Activated T-helper 9 cell treated with anti-CD3 and anti-CD28 coated beads, Interleukin-2, amount 50 U/mL, for 16 hours (primary cell): ENCODE measurements around the gene PTGER3.

Experiments used
- DNase-seq: peaks from one replicate; pipeline ENCODE4 v3.0.0-alpha.2; 2020; ENCODE audit warnings: low read depth

Gene PTGER3

DNA sequence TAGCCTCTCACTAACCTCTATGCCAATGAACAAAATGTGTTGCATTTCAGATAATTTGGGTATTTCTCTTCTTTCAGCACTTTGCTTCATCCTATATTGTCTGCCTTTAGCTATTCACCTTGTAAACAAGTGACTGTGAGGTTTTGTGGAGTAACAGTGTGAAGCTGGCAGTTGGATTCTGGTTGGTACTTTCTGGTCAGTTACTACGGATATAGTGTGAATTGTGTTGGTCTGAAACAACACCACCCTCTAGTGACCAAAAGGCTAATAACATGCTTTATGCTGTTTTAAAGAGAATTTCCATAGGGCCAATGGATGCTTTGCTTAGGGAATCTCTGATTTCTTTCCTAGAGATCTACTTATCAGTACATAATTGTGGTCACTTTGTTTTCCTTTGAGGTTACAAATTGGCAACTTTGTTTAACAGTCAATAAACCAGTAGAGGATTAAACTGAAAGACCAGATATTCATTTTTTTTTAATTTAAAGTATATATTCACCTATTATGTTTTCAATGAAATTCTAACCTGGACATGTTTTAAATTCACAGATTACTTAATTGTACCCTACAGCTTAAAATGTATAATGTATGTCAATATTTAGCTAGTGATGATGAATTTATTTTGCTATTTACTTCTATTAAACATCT is 2.5 kb upstream of the PTGER3 start:
- no peak for DNase-seq

DNA sequence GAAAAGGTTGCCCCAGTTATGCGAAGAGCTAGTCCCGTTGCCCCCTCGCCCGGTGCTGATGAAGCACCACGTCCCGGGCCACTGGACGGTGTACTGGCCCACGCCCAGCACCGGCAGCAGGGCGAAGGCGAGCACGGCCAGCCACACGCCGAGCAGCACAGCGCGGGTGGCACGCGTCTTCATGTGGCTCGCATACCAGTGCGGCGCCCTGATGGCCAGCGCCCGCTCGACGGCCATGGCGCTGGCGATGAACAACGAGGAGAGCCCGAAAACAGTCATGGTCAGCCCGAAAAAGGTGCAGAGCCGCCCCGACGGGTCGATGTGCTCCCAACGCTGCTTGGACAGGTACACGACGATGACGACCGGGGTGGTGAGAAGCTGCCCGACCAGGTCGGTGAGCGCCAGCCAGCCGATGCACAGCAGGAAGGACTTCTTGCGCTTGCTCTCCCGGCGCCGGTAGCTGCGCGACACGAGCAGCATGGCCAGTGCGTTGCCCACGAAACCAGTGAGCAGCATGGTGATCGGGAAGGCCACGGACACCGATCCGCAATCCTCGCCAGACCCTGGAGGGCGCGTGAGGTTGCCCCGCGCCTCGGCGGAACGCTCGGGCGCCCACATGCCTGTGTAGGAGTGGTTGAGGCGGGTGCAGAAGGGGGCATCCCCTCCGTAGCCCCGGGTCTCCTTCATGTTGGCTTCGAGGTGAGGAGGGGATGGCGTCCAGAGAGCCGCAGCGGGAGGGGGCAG is 553 bp downstream of the PTGER3 start:
- DNase-seq = peak; percentile 8

DNA sequence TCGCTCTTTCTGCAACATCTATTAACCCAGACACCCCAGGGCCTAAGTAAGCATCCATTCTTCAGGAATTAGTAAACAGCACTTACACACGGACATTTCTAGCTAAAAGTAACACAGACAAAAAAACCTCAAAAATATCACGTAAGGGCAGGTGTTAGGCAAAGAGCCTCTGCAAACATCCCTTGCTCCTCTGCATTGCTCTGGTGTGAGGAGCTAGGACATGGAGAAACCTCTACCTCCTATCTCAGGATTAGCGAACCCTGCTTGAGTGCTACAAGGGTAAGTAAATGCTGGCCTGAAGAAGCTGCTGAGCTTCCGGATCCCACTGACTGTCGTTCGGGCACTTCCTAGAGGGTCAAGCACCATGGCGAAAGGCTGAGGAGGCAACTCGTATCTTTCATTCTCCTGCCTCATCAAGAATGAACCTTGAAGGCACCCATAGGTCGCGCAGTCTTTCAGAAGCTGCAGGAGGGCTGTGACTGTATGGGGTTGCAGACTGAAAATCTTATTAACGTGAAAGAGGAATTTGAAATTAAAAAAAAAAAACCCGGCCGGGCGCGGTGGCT is 2.1 kb downstream of the PTGER3 start:
- no peak for DNase-seq

DNA sequence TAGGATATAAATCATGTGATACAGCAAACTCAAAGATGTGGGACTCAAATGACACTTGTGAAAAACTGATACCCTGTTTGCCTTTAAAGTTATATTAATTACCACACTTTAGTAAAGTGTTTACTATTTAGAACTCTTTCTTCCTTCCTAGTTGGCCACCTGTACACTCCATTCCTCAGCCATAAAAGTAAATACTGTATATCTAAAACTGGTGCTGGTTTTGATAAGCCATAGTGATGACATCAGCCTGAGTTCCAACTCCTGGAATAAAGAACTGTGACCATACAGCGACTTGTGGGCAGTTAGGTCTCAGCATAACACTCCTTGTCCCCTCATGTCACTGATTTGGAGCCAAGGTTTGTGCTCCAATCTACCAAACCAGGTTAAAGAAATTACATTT is 2.8 kb downstream of the PTGER3 start:
- DNase-seq = no peak

DNA sequence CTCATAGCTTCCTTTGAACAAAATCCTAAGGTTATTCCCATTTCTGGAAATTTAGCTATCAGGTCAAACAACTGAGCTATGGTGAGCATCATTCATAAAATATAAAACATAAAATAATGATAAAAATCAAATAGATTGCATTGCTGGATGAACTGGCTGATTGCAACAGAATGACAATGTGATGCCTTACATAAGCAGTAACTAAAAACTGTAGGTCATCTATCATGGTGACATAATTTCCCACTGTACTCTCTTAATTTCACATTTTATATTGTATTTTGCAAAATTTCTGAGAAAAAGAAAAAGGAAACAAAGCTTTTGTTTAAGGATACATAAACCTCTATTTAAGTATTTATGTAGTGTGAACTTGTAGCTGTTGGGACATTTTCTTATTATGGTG is 4.6 kb downstream of the PTGER3 start:
- DNase-seq = no peak

DNA sequence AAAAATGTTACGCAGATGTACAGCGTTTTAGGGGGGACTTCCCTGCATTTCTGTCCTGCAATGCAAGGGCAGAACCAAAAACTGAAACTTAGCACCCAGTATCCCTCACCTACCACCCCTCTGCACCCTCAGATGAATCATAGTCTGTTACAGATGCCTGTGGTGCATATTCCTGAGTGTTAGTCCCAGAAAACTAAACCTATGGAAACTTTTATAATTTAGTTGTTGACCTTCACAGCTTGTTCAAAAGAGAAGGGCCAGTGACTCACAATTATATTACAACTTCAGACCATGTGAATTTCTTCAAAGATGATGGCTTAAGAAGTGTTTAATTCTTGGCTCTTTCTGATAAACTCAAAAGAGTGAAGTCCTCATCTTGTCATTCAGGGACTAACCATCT is 5.8 kb downstream of the PTGER3 start:
- DNase-seq = no peak

DNA sequence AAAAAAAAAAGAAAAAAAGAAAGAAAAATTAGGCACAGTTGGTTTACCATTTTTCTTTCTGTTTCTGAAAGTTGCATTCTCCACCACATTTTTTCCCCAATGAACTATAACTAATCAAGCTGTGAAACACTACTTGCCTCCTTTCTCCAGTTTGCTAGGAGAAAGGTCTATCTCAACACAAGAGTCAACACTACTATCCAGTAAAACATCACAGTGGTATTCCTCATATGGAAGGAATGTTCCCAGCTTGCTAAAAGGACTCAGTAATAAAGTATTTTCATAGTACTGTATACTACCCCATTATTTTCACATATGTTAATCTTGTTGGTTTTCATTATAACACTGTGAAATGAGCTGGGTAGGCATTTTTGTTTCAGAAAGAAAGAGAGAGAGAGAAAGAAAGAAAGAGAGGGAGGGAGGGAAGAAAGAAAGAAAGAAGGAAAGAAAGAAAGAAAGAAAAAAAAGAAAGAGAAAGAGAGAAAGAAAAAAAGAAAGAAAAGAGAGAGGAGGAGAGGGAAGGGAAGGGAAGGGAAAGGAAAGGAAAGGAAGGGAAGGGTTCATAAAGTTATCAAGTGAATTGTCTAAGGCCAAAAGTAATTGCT is 7.9 kb downstream of the PTGER3 start:
- DNase-seq = no peak

DNA sequence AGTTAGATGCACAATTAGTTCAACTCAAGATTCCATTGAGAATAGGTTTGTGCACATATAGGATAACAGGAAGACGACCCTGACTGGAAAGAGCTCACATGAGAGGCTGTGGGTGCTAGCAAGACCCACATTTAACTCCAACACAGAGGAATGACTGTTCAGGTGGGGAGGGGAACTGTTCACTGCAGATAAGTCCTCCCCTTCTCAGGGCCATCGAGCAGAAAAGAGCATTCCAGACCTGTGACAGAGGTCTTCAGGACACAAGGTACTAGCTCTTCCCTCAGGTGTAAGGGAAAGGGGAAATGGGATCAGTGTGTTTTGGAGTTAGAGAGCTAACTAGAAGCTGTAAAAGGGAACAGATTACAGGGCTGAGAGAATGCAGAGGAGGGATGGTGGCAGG is 8.7 kb downstream of the PTGER3 start:
- no peak for DNase-seq

DNA sequence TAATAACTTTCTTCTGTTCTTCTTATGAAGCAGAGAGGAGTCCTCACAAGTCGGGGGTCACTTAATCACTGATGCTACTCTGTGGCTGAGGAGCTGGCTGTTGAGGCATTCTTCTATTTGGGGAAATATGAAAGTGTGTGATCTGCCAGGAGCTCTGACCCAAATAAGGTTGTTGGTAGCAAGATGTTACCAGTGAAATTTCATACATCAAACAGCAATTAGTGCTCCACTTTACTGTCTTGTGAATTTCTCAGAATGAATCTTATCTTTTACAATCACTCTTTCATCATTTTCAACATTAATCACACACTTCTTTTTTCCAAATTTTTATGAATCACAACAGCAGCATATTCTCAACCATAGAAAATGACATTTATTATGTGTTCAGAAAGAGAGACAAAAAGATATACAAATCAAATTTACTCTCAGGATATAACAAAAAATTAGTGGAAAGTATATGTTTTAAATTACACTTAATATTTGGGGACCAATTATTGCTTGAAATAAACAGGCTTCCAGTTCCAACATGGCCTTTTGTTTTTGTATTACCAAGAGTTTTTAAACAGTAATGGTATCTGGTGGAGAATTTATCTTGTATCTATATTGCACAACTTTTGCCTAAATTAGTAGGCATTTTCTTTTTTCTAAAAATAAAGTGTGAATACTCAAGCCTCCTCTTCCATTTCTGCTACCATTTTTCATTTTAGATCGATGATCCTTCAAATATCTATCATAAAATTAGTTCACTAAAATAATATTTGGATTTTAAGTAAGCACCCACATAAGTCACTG is 9.6 kb downstream of the PTGER3 start:
- DNase-seq = no peak

DNA sequence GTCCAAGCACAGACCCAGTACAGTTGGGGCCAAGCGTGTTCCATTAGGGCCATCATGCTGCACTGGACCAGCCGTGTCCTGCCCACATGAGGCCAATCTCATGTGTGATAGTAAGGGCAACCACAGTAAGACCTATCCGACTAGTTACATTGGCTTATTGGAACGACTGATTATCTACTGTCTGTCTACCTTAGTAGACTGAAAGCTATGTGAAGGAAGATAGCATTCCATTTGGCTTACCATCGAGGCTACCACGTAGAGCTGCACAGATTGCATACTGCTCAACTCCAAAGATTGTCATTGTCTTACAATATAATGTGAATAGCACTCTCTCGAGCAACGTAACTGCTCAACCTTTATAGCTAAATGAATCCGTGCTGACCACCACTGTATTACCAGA is 10.6 kb downstream of the PTGER3 start:
- no peak for DNase-seq

DNA sequence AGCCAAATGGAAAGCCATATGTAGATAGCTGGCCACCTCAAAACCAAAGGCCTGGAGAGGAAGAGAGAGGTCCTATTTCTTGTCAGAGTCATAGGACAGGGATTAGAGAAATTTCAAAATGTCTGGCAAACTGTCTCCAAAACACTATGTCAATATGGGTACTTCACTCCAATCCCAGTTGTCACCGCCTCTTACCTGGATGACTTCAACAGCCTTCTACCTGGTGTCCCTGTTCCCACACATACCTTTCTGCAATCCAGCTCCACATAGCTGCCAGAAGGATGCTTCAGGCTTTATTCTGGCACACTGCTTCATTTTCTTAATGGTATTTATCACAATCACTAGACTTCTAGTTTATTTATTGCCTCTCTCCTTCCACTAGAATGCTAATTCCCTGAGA is 14.5 kb downstream of the PTGER3 start:
- no peak for DNase-seq

DNA sequence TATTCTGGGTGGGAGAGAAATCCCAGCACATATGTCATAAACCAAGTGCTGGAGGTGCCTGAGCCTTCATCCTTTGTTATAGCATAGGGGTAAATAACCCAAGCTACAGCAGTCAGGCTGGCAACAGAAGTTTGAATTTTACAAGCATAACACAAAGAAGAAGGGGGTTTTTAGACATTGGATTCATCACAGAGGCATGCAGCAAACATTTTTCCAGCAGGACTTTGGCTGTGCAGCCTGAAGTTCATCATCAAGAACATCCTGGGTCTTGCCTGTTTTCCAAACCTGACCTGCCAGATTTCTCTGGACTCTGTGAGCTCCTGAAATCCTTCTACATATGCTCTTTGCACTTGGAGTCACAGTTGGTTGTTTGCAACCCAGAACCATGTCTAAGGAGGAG is 16.2 kb downstream of the PTGER3 start:
- no peak for DNase-seq

DNA sequence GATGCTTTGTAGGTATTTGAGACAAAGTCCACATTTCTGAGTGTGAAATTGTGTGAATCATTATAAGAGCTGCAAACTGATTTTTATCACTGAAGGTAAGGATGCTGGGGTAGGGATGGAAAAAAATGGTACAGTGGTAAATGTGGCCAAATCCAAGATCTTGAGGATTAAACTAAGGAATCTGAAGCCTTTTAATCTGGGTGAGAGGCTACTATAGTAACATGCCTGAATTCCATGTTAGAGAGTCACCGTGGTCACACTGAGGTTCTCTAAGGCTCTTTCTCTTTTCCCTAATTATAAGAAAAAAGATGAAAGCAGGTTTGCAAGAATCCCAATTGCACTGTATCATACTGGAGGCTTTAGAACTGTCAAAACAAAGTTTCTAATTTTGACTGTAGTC is 17.6 kb downstream of the PTGER3 start:
- no peak for DNase-seq

DNA sequence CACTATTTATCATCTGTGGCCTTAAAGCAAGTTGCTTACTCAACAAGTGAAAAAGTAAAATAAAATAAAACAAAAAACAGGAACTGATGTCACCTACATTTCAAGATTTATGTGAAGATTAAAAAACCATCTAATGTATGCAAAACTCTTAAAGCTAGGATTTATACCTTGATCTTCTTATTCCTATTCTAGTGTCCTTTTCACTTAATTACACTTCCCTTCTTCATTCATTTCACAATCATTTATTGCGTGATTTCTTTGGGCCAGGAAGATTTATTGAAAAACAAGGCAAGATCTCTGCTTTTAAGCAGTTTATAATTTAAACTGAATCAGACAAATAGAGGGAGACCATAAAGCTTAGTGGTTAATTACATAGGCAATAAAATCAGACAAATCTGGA is 18.6 kb downstream of the PTGER3 start:
- no peak for DNase-seq

DNA sequence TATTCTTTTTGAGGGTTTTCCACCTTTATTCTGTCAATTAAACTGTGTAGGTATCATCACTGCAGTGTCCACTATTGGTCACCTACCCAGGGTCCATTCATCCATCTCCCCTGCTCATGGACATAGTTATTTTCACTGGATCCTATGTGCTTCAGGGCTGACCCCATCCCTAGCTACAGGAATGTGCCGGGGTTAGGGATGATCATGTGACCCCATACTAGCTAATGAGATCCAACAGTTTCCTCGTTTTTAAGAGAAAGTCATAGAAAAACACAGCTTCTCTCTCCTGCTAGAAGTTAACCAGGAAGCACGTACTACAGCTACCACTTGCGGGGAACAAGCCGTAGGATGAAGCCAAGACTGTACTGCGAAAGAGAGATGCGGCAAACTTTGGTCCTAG is 19.6 kb downstream of the PTGER3 start:
- no peak for DNase-seq

DNA sequence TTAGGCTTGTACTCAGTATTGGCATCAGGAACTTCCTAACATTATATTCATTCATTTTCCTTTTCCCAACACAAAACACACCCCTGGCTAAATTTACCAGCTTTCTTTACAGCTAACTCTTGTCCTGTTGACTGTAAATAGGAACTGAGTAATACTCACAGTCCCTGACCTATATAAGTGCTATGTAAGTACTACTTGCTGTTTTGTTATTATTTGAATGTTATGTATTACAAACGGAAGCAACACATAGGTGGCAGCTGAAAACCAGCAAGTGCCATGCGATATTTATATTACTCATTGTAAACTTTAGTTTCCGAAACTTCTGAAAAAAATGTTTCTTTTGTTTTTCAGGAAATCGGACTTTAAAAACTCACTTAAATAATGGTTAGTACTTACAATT is 21.5 kb downstream of the PTGER3 start:
- DNase-seq = no peak

DNA sequence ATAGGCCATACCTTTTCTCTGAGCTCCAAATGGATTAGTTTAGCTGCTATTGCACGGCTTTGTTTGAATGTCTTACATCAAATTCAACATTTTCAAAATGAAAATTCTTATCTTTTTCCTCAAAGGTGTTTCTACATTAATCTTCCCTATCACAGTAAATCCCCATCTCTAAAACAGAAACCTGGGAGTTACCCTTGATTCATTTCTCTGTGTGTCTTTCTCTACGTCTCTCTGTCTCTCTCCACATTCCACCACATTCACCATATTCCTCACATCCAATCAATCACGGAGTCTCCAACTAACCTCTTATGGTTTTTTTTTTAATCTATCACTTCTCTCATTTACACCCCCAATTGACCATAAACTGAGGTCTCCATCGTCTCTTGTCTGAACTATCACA is 24.1 kb downstream of the PTGER3 start:
- no peak for DNase-seq

DNA sequence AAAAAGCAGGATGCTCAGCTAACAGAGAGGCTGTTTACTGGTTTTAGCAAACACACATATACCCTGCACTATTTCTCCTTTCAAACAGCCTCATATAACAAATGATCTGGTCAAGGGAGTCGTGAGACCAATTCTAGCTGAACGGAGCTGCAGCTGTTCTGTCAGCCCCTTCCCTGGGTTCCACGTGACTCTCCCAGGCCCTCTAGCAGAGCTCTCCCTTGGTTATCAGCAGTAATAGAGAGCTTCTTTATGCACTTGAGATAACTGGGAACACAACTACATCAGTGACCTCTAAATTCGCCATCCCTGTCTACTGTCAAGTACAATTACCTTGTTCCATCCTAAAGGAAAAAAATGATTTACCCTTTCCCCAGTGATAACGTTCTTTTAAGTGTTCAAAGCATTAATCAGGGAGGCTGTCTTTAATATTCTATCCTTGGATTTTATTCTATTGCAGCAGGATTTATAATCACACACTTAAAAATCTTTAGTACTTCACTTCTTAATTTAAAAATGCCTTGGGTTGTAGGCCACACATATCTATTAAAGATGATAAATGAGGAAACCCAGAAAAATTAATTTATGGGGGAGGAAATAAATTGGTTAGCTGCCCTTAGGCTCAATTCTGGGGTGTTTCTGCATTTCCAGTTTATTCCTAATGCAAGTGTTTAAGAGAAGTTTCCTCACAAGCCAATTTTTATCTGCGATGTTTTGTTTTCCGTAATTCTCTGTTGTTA is 28.2 kb downstream of the PTGER3 start:
- DNase-seq = no peak

DNA sequence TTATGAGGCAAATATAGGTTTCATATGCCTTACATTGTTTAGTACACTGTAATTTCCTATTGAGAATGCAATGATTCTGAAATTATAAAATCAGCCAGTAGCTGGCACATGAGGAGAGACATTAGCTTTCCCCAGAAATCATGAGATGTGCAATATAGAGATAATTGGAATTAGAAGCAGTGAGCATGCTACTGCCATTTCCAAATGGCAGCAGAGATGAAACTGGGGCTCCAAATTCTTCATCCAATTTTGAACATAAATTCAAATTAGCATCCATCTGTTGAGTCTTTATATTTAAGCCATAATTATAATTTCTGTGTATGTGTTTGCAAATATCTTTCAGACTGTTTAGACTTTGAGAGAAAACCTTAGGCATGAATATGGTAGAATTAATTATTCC is 28.8 kb downstream of the PTGER3 start:
- DNase-seq = no peak

DNA sequence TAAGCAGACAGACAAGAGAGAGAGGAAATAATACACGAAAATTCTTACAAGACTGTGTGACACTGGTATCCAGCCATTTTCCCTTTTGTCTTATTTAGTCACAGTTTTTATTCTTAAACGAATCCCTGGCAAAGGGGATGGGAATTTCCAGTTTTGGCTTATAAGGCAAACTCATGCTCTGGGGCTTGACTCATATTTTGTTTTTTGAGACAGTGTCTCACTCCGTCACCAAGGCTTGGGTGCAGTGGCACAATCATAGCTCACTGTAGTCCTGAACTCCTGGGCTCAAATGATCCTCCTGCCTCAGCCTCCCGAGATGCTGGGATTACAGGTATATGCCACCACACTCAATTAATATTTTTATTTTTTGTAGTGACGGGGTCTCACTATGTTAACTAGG is 31.9 kb downstream of the PTGER3 start:
- DNase-seq = no peak

DNA sequence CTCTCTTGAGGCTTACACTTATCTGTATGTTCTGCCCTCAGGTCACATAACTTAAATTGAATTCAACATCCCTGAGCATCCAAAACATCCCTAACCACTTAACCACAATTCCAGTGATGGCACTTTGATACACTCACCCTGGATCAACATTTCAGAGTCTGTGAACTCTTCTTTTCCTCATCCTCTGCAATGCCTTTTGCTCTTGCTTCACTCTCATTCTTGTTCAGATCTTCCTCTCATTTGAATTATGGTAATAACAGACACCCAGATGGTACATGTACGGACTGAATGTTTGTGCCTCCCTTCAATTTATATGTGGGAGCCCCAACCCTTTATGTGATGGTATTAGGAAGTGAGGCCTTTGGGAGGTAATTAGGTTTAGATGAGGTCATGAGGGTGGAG is 33.4 kb downstream of the PTGER3 start:
- DNase-seq = no peak
